Stimulated activated naive CD4-positive, alpha-beta T cell treated with Interleukin-2 at 50 U/mL for 16 hours (primary cell): ENCODE results near the gene GDAP2.
"Not testable (repeated sequence)": the region's sequence is repeated elsewhere in the genome, so short reads cannot be mapped to it uniquely, and the experiment has no call there.

Experiments
- DNase-seq: peaks from one replicate; lab custom pipeline; 2025; lab: John Stamatoyannopoulos, UW

Gene GDAP2

DNA sequence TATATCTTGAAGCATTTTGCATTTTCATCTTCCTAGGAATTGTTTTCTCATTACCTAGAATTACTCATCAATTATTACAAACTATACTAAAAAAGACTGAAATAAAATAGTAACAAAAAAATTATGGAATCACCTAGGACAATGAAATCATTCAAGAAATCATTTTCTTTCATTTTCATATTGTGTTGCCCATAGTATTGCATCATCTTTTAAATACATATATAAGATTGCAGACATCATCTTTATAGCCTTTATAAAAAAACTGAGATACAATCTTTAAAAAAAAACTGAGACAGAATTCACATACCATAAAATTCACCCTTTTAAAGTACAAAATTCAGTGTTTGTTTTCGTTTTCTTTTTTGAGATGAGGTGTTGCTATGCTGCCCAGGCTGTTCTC, 29.6 kb downstream of the GDAP2 start:
- no peak for DNase-seq

DNA sequence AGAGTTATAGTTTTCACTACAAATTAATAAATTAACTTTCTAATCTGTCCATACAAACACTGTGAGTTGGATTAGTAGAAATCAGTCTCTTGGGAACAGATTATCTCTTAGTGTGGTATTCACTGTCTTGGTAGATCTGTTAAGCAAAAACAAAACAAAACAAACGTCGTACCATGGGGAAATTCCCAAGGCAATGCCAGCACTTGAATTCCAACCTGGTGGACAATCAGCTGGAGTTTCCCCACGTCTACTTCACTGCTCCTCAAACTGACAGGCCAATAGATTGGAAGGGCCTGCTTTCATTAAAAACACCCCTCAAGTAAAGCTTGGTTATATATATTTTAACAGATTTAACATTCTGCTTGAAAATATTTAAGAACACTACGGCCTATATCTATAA, 31.9 kb downstream of the GDAP2 start:
- no peak for DNase-seq

DNA sequence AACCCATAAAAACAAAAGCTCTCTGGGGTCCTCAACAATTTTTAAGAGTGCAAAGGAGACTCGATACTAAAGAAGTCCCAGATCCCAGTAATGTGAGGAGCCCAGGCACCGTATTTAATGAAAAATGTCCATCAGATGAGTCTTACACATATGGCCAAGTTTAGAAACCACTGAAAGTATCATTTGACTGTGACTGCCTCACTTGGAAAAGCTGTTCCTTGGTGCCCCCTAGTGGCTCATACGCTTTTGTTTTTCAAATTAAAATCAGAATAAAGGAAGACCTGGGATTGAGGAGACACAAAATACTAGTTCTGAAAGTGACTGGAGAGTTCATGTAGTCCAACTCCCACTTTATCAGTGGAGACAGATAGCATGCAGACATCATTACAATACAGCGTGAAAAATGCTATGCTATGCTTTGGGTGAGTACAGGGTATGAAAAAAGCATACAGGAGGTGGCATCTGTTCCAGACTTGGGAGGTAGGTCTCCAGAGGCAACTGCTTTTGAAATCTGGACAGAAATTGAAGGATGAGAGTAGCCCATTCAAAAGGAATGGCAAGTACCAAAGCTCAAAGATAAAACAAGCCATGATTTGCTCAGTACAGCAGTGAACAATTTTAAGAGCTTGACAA, 33.8 kb downstream of the GDAP2 start:
- peak; percentile 36 for DNase-seq

DNA sequence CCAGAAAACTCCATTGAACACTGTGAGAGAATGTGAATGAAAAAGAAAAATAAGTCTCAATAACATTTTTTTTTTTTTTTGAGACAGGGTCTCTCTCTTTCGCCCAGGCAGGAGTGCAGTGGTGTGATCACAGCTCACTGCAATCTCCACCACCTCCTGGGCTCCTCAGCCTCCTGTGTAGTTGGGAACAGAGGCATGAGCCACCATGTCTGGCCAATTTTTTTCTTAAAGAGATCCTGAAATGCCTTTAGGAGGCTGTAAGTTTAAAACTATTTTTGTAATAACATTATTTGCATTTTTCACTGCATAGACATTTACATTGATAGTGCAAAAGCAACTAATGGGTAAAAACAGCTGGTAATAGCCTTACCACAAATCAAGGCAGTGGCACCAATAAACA, 35.3 kb downstream of the GDAP2 start:
- DNase-seq: no peak

DNA sequence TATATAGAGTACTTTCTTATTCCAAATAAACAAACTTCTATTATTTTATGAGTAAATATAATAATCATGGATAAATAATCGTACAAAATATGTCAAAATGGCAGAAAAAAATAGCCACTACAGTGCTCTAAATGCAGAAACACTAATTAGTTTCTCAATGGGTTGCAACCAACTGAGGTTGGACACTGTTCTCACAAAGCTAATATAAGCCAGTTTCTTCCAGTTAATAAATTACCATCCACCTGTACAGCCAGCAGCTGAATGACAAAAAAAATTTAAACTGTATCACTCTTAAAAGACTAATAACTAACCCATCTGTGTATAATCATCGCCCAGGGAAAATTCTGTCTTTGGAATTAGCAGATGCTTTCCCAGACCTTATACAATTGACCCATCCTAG, 36.9 kb downstream of the GDAP2 start:
- DNase-seq: no peak

DNA sequence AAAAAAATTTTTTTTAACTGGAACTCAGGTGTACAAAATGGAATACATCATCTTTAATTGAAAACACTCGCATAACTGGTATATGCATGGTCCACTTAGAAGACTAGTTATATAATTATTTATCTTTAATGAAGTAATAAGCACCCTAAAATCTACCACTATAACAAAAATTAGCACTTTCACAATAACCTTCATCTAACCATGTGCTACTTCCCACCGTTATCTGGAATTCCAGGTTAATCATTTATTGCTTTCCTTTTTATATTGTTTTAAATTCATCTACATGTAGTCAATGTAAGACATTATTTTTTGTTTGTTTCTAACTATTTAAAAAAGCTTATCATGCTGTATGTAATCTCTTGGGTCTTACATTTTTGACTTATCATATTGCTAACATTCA, 39.0 kb downstream of the GDAP2 start:
- no peak for DNase-seq

DNA sequence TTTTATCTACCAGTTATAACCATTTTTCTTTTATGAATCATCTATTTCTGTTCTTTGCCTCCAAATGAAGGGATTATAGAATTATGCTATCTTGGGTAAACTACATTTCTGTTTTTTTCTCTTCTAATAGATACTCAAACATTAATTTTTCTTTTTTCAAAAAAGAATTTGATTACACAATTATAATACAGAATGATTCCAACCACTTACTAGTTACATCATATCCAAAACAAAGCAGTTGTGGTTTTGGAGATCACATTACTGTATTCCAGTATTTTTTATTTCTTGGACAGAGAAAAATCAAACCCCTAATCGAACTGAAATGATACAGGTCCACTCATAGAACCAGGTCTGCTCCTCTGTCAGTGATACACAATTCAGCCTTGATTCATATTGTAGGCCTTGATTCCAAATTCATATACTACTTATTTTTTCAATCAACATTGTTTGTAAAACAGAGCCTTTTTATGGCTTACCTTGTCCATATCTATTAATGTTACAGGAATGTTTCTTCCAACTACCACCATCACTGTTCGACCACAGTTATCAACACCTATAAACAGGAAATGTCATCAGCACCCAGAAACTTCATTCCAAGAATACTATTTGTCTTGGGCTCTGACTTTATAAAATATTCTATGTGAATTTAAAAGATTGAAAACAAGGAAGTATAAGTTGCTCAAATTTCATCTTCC, 43.2 kb downstream of the GDAP2 start:
- DNase-seq: no peak

DNA sequence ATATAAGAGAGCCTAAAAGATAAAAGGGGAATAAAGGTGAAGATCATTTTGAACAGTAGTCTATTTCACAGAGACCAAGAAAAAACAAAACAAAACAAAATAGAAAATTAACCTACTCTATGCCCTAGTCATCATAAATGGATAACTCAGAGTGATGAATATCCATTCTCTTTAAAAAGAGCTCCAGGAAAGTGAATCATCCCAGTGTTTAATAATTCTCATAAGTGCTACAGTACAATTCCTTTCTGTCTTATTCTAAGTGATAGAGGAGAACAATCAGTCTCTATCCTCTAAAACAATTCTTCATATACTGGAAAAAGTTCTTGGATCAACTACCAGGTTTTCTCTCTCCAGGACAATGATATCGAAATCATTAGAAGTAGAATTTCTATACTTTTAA, 45.8 kb downstream of the GDAP2 start:
- DNase-seq: no peak

DNA sequence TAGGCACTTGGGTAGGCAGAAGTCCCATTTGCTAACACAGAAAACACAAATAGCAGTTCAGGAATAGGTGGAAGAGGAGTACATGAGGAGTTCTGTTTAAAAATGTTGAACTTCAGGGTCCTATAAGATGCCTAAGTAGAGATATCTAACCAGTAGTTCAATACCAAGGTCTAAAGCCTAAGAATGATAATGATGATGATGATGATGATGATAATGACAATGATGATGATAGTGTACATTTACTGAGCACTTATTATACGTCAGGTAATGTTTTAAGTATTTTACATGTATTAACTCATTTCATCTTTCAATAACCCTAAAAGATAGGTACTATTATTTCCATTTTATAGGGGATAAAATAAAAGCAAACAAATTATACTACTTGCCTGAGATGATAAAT, 50.1 kb downstream of the GDAP2 start:
- no peak for DNase-seq

DNA sequence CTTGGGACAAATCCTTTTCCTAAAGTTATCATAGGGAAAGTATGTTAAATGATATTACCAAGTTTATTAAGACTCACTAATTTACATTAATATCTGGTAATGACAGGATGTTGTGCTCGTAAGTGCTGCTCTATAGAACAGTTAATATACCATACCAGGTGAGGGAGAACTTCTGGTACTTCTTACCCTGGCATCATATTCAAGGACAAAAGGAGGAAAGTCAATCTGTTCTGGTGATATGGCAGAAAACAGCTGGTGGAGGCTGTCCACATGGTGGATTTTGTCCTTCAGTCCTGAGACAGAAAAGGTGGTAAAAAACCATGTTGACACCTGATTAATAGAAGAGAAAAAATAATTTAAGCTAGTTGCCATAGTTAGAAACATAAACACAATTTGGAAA, 51.6 kb downstream of the GDAP2 start:
- DNase-seq: no peak

DNA sequence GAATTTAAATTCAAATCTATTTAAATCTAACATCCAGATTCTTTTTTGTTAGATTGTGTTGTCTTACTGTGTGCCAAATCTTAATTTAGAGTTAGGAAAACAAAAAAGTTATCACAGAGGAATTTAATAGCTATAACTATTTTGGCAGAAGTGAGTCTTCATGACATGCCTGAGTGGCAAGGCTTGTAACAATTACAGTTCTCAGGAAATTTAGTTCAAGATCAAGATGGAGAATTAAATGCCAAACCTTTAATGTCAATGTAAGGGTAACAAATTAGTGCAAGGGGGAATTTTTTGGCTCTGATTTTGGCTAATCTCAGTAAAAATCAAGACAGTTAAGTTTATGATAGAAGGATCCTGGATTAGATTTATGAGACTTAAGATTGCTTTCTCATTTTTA, 58.4 kb downstream of the GDAP2 start:
- no peak for DNase-seq

DNA sequence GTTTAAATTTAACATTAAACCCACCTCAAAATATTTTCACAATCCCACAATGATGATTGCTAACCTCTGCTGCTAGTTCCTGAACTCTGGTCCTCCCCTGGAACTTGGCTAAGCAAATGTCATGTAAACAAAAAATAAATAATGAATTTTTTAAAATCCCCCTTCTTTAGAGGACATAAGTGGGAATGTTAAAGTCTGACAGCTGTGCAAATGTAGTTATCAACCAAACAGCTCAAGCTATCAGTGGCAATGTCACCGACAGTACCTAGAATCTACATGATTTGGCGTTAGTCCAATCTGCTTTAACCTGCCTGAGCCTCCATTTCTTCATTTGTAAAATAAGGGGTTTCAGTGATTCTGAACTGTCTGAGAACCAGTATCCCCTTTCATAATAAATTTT, 67.7 kb downstream of the GDAP2 start:
- DNase-seq: no peak

DNA sequence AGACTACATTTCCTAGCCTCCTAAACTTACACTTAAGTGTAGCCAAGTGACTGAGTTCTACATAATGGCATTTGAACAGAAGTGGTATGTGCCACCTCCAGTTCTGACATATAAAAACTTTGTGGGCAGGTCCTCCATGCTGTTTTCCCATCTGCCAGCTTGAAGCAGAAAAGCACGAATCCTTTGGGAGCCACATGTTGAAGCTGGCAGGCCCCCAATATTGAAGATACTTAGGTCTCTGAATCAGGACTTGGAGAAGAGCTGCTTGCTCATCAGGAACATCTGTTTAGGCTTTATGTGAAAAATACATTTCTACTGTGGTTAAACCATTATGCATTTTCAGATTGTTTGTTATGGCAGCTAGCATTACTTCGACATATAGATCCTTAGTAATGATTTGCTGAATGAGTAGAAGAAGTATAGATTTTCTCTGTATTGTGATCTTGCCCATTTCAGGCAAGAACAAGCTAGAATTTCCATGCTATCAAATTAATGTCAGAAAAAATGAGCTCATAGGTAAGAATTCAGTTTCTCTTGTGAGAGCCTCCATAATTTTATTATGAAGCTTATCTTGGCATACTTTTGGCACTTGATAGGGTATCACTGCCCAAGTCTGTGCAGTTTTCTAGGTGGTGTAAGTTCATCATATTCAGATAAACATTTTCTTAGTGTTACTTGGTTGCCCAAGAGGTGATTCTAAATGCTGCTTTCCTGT, 68.4 kb downstream of the GDAP2 start:
- no peak for DNase-seq

DNA sequence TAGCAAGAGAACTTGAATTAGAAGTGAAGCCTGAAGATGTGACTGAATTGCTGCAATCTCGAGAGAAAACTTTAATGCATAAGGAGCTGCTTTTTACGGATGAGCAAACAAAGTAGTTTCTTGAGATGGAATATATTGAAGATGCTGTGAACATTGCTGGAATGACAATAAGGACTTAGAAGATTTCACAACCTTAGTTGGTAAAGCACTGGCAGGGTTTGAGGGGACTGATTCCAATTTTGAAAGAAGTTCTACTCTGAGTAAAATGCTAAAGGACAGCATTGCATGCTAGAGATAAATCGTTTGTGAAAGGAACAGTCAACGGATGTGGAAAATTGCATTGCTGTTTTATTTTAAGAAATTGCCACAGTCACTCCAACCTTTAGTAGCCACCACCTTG, 69.5 kb downstream of the GDAP2 start:
- no peak for DNase-seq

DNA sequence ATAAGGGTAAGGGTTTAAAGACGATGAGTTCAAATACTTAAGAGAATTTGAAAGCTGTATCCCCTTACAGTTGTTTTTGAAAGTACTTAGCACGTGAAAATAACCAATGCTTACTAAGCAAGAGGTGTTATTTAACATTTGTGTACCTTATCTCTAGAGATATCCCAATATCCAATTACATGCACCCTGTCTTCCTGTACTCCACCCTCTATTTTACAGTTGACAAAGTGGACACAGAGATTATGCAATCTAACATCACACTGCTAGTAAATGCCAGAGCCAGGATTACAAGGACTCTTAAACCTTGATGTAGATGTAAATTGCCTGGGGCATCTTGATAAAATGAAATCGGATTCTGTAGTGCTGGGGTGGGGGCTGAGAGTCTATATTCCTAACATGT, 72.0 kb downstream of the GDAP2 start:
- DNase-seq: no peak

DNA sequence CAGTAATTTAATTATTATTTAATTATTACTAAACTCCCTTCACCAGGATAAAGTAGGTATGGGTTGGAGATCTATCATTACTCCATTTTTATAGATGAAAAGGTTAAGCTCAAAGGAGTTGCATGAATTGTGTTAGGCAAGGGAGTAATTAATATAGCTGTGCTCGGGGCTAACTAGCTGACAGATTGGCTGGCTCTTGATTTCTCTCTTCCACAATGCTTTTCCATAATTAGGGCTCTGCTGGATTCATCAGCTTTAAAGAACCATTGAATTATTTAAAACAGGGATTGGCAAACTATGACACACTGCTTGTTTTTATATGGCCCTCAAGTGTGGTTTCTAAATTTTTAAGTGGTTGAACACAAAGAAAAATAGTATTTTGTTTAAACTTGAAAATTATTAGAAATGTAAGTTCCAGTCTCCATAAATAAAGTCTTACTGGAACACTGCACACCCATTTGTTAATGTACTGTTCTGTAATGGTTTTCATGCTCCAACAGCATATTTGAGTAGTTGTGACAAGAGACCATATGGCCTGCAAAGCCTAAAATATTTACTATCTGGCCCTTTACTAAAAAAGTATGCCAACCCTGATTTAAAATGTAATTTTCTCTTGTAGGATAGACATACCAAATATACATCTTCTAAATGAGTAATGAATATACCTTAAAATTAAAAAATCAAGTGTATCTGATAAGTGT, 76.4 kb downstream of the GDAP2 start:
- DNase-seq: no peak

DNA sequence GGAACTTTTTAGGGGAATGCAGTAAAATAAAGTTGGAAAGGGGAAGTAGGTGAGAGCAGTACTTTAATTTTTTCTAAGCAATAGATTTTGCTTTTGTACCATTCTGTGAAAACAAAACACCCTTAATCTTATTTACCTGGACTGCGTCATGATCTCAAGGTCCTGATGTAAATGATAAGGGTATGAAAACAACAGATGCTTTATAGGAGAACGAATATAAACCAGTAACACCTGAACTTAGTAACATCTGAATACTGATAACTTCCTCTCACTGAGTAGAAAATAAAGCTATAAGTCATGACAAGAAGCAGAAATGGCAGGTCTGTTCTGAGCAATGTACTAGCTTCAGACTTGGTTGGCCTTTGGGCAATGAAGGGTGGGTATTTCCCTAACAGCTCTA, 77.7 kb downstream of the GDAP2 start:
- DNase-seq: no peak

DNA sequence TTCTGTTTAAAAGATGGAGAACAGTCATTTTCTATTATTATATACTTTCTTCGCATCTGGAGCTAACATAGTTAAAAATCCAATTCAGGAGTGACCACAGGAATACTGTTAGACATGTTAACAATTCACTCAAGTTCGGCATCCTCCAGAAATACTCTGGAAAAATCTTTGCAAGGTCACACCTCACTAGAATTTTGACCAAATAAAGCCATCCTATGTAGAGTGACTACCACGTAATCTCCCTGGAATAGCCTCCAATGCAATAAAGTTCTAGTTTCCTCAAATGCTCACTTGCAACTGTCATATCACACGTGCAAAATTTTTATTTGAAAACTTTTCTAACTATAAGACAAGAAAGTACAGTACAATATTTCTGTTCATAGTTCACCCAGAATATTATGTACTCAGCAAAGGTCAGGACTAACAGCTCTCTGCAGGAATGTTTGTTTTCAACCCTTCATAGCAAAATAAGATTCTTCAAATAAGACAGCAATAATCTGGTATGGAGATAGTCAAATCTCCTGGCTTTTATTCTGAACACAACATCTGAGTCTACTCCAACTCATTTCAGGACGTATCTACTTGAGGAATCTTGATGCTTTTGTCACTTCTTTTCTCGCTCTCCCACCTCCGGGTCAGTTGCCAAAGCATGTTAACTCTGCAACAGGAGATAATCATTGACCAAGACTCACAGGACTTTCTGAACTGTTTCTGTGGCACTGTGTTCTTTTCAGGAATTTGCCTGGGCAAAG, 82.6 kb downstream of the GDAP2 start:
- DNase-seq: no peak

DNA sequence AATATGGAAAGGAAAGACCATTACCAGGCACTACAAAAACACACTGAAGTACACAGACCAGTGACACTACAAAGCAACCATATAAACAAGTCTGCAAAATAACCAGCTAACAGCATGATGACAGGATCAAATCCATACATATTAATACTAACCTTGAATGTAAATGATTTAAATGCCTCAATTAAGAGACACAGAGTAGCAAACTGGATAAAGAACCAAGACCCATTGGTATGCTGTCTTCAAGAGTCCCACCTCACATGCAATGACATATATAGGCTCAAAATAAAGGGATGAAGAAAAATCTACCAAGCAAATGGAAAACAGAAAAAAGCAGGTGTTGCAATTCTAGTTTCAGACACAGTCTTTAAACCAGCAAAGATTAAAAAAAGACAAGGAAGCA, 84.9 kb downstream of the GDAP2 start:
- not testable (repeated sequence) for DNase-seq

DNA sequence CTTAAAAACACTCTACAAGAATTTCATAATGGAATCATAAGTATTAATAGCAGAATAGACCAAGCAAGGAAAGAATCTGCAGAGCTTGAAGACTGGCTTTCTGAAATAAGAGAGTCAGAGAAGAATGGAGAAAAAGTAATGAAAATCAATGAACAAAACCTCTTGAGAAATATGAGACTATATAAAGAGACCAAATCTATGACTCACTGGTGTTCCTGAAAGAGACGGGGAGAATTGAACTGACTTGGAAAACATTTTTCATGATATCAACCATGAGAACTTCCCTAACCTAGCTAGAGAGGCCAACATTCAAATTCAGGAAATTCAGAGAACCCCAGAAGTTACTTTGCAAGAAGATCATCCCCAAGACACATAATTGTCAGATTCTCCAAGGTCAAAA, 85.6 kb downstream of the GDAP2 start:
- DNase-seq: no peak

DNA sequence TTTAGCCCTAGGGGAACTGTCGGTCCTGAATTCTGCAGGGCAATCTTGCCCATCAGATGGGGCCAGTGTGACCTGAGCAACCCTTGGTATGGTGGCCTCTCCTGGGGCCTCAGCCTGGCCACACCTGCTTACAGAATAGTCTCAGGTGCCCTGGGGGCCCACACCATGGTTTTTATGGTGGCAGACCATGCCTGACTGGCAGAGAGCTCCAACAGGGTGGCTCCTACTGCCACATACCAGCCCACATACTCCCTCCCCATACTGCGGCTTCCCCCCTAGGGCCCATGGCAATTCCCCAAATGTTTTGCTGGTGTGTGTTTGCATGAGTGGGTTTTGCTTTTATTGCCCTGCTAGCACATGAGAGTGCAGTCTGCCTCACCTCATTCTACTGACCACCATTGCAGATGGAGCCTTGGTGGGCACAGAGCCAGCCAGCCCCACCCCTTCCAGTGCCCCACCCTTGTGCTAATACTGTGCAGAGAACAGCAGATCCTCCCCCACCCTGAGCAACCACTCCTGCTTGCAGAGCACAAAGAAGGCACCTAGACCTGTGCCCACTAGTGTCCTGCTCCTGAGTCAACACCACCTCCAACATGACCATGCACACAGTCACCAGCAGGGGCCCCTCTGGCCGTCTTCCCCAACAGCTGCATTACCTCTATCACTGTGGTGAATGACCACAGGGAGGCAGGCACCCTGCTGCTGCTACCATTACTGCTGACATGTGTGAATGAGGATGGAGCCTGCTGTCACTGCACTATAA, 86.8 kb downstream of the GDAP2 start:
- DNase-seq: no peak
